RWPE2 (cell line): ENCODE measurements around the gene IPP.
"Not testable (repeated sequence)": the region's sequence is repeated elsewhere in the genome, so short reads cannot be mapped to it uniquely, and the experiment has no call there.

Source experiments
- ATAC-seq: fragments of 200-7000 bp; cut with Tn5 transposase; 3 replicates; pipeline ENCODE4 v1.9.1; 2021; ENCODE audit warnings: low read depth
- DNase-seq: peaks from one replicate; pipeline ENCODE4 v3.0.0-alpha.2; 2020; ENCODE audit warnings: low spot score
- H3K27ac ChIP-seq: fragments of 450-650 bp; 2 replicates; pipeline ENCODE4 v1.5.1; 2017; ENCODE audit warnings: mild to moderate bottlenecking; ENCODE audit not compliant: poor library complexity, severe bottlenecking
- H3K27me3 ChIP-seq: fragments of 250-450 bp; sonication (Bioruptor Pico); 2 replicates; pipeline ENCODE4 v1.5.1; 2021; ENCODE audit warnings: mild to moderate bottlenecking, moderate library complexity; ENCODE audit not compliant: insufficient read depth, poor library complexity, severe bottlenecking
- H3K36me3 ChIP-seq: fragments of 250-450 bp; sonication (Bioruptor Pico); 2 replicates; pipeline ENCODE4 v1.5.1; 2020; ENCODE audit warnings: low read depth, mild to moderate bottlenecking, moderate library complexity
- H3K4me1 ChIP-seq: fragments of 250-450 bp; sonication (Bioruptor Pico); 2 replicates; pipeline ENCODE4 v1.5.1; 2021; ENCODE audit warnings: mild to moderate bottlenecking, moderate library complexity; ENCODE audit not compliant: insufficient read depth, poor library complexity, severe bottlenecking
- H3K4me3 ChIP-seq: fragments of 250-450 bp; sonication (Bioruptor Pico); 2 replicates; pipeline ENCODE4 v1.5.1; 2021; ENCODE audit warnings: mild to moderate bottlenecking, moderate library complexity; ENCODE audit not compliant: severe bottlenecking
- H3K9me3 ChIP-seq: fragments of 250-450 bp; sonication (Bioruptor Pico); 2 replicates; pipeline ENCODE4 v1.5.1; 2021; ENCODE audit warnings: mild to moderate bottlenecking, moderate library complexity; ENCODE audit not compliant: severe bottlenecking
- TF ChIP-seq, protein P1 (sequence below): fragments of 450-650 bp; IDR thresholded peaks from one replicate; pipeline ENCODE4 v1.5.1; 2017; ENCODE audit warnings: mild to moderate bottlenecking, moderate library complexity; ENCODE audit not compliant: poor library complexity, severe bottlenecking

Gene IPP

DNA sequence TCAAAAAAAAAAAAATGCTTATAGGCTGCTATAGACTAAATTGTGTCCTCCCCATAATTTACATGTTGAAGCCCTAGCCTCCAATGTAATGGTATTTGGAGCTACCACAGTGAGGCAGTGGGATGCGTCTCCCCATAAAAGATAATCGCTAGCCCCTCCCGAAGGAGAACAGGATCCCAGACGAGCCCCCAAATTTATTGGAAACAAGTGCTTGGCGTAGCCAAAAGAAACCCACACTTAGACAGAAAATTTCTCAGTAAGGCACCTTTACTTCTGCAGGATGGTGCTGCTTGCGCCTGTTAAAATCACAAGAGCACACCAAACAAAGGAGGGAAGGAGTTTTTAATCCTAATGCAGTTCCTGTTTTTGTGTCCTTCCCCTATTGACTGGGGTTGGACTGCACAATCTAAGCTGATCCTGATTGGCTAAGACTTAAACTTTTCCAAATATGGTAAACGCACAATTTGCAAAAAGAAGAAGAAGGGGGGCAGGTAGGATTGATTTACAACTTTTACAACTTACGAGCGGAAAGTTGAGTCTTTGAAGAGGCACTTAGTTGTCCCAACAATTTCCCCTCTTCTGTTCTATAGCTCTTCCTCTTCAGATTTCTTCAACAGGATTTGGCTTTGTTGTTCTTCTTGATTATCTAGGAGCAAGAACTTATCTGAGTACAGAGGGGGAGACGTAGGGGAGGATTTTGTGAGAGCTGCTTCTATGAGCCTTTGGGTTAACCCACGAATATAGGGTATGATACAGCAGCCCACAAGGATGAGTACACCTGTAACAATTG is 3.0 kb upstream of the IPP start:
- ATAC-seq: no peak
- Histone ChIP-seq H3K4me1 (no peaks in the 10 kb centered on the region), H3K27ac (no peak overlapping the region), H3K36me3 (no peaks in the 10 kb centered on the region), H3K4me3 (no peak overlapping the region), H3K9me3 (no peaks in the 10 kb centered on the region), H3K27me3 (no peaks in the 10 kb centered on the region)
- TF ChIP-seq, protein P1, sequence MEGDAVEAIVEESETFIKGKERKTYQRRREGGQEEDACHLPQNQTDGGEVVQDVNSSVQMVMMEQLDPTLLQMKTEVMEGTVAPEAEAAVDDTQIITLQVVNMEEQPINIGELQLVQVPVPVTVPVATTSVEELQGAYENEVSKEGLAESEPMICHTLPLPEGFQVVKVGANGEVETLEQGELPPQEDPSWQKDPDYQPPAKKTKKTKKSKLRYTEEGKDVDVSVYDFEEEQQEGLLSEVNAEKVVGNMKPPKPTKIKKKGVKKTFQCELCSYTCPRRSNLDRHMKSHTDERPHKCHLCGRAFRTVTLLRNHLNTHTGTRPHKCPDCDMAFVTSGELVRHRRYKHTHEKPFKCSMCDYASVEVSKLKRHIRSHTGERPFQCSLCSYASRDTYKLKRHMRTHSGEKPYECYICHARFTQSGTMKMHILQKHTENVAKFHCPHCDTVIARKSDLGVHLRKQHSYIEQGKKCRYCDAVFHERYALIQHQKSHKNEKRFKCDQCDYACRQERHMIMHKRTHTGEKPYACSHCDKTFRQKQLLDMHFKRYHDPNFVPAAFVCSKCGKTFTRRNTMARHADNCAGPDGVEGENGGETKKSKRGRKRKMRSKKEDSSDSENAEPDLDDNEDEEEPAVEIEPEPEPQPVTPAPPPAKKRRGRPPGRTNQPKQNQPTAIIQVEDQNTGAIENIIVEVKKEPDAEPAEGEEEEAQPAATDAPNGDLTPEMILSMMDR: no peak
- DNase-seq: no peak

DNA sequence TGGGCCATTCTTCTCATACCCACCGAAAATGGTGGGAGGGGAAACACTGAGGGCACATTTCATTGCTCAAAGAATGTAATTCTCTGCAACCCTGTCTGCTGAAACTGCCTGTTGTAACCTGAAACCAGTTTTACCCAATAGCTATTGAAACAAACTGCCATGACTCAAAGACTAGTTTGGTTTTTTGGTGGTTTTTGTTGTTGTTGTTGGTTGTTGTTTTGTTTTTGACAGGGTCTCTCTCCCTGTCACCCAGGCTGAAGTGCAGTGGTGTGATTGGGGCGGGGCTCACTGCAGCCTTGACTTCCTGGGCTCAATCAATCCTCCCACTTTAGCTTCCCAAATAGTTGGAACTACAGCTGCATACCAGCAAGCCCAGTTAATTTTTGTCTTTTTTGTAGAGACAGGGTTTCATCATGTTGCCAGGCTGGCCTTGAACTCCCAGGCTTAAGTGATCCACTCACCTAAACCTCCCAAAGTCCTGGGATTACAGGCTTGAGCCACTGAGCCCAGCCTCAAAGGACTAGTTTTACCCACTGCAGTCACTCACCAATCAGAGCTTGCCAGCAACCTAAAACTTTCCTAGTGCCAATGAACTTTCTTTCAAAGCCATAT is 2.1 kb upstream of the IPP start:
- no peak overlapping the region for H3K4me3 ChIP-seq
- TF ChIP-seq, protein P1: no peak
- H3K27me3 ChIP-seq: no peaks in the 10 kb centered on the region
- no peaks in the 10 kb centered on the region for H3K4me1 ChIP-seq
- H3K9me3 ChIP-seq: no peaks in the 10 kb centered on the region
- ATAC-seq (no peak), DNase-seq (no peak)
- no peak overlapping the region for H3K27ac ChIP-seq
- H3K36me3 ChIP-seq: no peaks in the 10 kb centered on the region

DNA sequence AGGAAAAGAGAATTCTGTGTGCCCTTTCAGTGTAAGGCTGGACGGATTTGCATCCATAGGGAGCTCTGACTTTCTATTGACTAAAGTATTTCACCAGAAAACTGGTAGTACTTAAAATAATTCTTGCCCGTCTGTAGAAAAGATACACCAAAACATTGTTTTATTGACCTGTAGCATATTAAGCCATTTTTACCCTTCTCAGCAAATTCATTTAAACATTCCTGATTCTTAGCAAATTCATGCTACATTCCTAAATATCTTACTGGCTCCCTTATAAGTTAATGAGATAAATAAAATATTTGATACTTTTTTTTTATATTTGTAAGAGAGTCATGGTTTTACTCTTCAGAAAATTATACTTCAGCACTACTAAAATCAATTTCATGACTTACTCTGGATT is 1.6 kb upstream of the IPP start:
- H3K36me3 ChIP-seq: no peaks in the 10 kb centered on the region
- no peak overlapping the region for H3K4me3 ChIP-seq
- no peaks in the 10 kb centered on the region for H3K4me1 ChIP-seq
- H3K9me3 ChIP-seq: no peaks in the 10 kb centered on the region
- TF ChIP-seq, protein P1: no peak
- no peak overlapping the region for H3K27ac ChIP-seq
- no peaks in the 10 kb centered on the region for H3K27me3 ChIP-seq
- no peak for ATAC-seq
- no peak for DNase-seq

DNA sequence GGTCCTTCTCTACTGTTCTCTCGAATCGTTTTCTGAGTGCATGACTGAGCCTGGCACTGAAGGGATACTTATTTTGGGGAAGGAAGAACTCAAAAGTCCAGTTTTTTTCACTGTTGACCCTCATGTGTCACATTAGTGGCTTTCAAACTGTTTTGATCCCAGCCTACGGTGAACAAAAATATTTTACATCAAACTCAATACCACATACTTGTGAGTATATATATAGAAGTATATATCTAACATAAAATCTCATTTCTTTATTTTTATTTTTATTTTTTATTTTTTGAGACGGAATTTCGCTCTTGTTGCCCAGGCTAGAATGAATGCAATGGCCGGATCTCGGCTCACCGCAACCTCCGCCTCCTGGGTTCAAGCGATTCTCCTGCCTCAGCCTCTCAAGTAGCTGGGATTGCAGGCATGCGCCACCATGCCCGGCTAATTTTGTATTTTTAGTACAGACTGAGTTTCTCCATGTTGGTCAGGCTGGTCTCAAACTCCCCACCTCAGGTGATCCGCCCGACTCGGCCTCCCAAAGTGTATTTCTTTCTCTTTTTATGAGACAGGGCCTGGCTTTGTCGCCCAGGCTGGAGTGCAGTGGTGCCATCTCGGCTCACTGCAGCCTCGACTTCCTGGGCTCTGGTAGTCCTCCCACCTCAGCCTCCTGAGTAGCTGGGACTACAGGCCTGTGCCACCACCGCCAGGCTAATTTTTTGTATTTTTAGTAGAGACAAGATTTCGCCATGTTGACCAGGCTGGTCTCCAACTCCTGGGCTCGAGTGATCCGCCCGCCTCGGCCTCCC is 786 bp upstream of the IPP start:
- H3K9me3 ChIP-seq, DNase-seq, H3K4me1 ChIP-seq, H3K36me3 ChIP-seq, H3K27me3 ChIP-seq, ATAC-seq: not testable (repeated sequence)
- Histone ChIP-seq H3K4me3 (peak overlapping the region; percentile 53), H3K27ac (peak overlapping the region; percentile 53)

DNA sequence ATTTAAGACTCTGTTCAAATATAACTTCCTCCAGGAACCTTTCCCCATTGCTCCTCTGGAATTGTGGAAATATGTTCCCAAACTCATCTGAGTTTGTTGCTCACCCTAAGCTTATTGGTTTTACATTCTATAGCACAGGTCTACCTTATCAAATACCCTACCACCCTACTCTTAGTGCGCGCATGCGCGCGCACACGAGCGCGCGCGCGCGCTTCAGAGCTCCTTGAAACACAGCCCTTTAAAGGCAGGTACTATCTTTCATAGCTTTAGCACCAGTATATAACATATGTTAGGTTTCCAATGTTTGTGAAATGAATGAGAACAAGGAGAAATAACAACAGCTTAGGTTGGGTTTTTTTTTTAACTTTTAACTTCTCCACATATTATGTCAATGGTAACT is 3.5 kb downstream of the IPP start:
- TF ChIP-seq, protein P1: no peak
- no peak for ATAC-seq
- H3K27me3 ChIP-seq: no peaks in the 10 kb centered on the region

DNA sequence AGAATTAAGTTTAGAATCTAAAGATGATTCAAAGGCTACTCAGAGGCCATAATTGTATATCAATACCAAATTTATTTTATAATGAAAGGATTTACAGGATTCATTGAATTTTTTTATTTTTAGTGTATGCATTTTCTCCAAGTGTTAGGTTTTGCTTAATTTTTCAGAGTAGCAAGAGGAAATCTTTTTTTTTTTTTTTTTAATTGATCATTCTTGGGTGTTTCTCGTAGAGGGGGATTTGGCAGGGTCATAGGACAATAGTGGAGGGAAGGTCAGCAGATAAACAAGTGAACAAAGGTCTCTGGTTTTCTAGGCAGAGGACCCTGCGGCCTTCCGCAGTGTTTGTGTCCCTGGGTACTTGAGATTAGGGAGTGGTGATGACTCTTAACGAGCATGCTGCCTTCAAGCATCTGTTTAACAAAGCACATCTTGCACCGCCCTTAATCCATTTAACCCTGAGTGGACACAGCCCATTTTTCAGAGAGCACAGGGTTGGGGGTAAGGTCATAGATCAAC is 10.8 kb downstream of the IPP start:
- H3K36me3 ChIP-seq, H3K4me3 ChIP-seq, H3K27me3 ChIP-seq, H3K9me3 ChIP-seq, ATAC-seq, H3K4me1 ChIP-seq, H3K27ac ChIP-seq, DNase-seq: not testable (repeated sequence)

More for the DNA sequence above, 3.5 kb downstream of the IPP start:
- DNase-seq: no peak
- Histone ChIP-seq H3K27ac (no peak overlapping the region), H3K4me1 (no peaks in the 10 kb centered on the region), H3K4me3 (no peak overlapping the region), H3K9me3 (peaks cover 3% of the 10 kb centered on the region), H3K36me3 (peaks cover 14% of the 10 kb centered on the region)
